Effector CD4-positive, alpha-beta T cell (primary cell): ENCODE measurements around the gene SNRPN.
"Not testable (repeated sequence)": the region's sequence is repeated elsewhere in the genome, so short reads cannot be mapped to it uniquely, and the experiment has no call there.

Experiments used
- DNase-seq: peaks from one replicate; pipeline ENCODE4 v3.0.0-alpha.2; 2020
- total RNA-seq: gene quantifications from one replicate; lab custom pipeline; 2026; lab: John Stamatoyannopoulos, UW

SNRPN gene
- 13.1 reads per million, percentile 37 among the genes with 10 or more reads in this experiment for total RNA-seq

GRCh38 chr15:24954783-24955530 lies at the start of gene SNRPN, which contains the start of gene SNURF:
SNRPN (plus strand) TSS chr15:24954987; CDS start chr15:24974454, 19,467 bp downstream.
SNURF (plus strand) TSS chr15:24954987; CDS start chr15:24955049, 62 bp downstream.
- peak; percentile 48 for DNase-seq

- DNase-seq: no peak
These were observed 38.3 kb upstream of the SNRPN start for GRCh38 chr15:24916305-24917009.

- DNase-seq: no peak
These were observed 37.4 kb upstream of the SNRPN start for GRCh38 chr15:24917431-24917830.

- DNase-seq: no peak
These were observed 35.3 kb upstream of the SNRPN start for GRCh38 chr15:24919446-24919845.

- DNase-seq: not testable (repeated sequence)
These were observed 32.0 kb upstream of the SNRPN start for GRCh38 chr15:24922781-24923180.

- no peak for DNase-seq
These were observed 30.6 kb upstream of the SNRPN start for GRCh38 chr15:24924153-24924552.

GRCh38 chr15:24924621-24925020 lies 30.2 kb upstream of the SNRPN start:
- no peak for DNase-seq

GRCh38 chr15:24931874-24932732 lies 22.7 kb upstream of the SNRPN start:
- DNase-seq: not testable (repeated sequence)

- no peak for DNase-seq
These were observed 21.1 kb upstream of the SNRPN start for GRCh38 chr15:24933716-24934115.

- not testable (repeated sequence) for DNase-seq
These were observed 16.6 kb upstream of the SNRPN start for GRCh38 chr15:24938224-24938623.

GRCh38 chr15:24940236-24940635 lies 14.6 kb upstream of the SNRPN start:
- DNase-seq: no peak

- no peak for DNase-seq
These were observed 11.4 kb upstream of the SNRPN start for GRCh38 chr15:24943361-24943760.

- DNase-seq: no peak
These were observed 9.8 kb upstream of the SNRPN start for GRCh38 chr15:24944954-24945353.

- DNase-seq: no peak
These were observed 9.1 kb upstream of the SNRPN start for GRCh38 chr15:24945711-24946110.

GRCh38 chr15:24948495-24948894 lies 6.3 kb upstream of the SNRPN start:
- DNase-seq: no peak

GRCh38 chr15:24955531-24955921 lies 739 bp downstream of the SNRPN start:
- no peak for DNase-seq

GRCh38 chr15:24956111-24956838 lies 1.5 kb downstream of the SNRPN start:
- DNase-seq: peak; percentile 49

- no peak for DNase-seq
These were observed 2.9 kb downstream of the SNRPN start for GRCh38 chr15:24957691-24958090.

GRCh38 chr15:24961967-24962366 lies 7.2 kb downstream of the SNRPN start:
- DNase-seq: no peak

- DNase-seq: no peak
These were observed 8.1 kb downstream of the SNRPN start for GRCh38 chr15:24962880-24963279.

- DNase-seq: no peak
These were observed 11.7 kb downstream of the SNRPN start for GRCh38 chr15:24966364-24967103.

GRCh38 chr15:24971052-24971451 lies 16.3 kb downstream of the SNRPN start:
- no peak for DNase-seq
